ENCODE measurements around the gene SLC10A7.

DNA sequence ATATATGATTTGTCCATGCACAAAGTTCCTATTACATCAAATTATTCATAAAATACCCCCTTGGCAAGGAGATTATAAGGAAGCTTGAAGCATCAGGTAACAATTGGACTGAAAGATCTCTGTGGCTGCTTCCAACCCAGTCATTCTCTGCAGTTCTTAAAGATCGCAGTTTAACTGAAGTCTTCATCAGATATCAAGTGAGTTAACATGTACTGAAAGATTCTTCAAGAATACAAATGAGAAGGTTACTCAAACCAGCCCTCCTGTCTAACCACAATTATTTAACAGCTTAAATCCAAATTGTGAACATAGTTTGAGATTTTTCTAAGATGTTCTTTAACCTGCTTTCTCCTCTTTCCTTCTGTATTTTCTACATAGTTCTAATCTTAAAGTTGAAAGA is 56.1 kb downstream of the SLC10A7 start:
- TF ChIP-seq, protein P1, sequence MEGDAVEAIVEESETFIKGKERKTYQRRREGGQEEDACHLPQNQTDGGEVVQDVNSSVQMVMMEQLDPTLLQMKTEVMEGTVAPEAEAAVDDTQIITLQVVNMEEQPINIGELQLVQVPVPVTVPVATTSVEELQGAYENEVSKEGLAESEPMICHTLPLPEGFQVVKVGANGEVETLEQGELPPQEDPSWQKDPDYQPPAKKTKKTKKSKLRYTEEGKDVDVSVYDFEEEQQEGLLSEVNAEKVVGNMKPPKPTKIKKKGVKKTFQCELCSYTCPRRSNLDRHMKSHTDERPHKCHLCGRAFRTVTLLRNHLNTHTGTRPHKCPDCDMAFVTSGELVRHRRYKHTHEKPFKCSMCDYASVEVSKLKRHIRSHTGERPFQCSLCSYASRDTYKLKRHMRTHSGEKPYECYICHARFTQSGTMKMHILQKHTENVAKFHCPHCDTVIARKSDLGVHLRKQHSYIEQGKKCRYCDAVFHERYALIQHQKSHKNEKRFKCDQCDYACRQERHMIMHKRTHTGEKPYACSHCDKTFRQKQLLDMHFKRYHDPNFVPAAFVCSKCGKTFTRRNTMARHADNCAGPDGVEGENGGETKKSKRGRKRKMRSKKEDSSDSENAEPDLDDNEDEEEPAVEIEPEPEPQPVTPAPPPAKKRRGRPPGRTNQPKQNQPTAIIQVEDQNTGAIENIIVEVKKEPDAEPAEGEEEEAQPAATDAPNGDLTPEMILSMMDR (IDR thresholded peaks at IDR 0.05), result no peak
- no peak for TF ChIP-seq POLR2A (IDR thresholded peaks at IDR 0.05)

Measured in ovary (tissue), 3 donors.